ENCODE measurements around the gene PNMT. TPM values are rescaled to one million over a fixed set of nuclear protein-coding genes. Genes with fewer than 3 reads are reported as not detected.

PNMT gene
- total and polyA plus RNA-seq, 2 of the 13 experiments (the other 11 are each of a cell fraction or from before 2014, with no cell fraction given), result 0.25 TPM; not detected in 1

- TF ChIP-seq HMGA1 (CRISPR knock-in tag; conservative IDR thresholded peaks at IDR 0.05) (no peak), IRF1 (CRISPR knock-in tag; IDR thresholded peaks at IDR 0.05; ENCODE audit: low read depth) (no peak), SNAPC5 (CRISPR knock-in tag; IDR thresholded peaks at IDR 0.05; ENCODE audit: borderline replicate concordance) (no peak), YEATS2 (CRISPR knock-in tag; IDR thresholded peaks at IDR 0.05; ENCODE audit: borderline replicate concordance) (peak; percentile 76; the same call in 1 of the 2 replicates), GFI1 (CRISPR knock-in tag; IDR thresholded peaks at IDR 0.05; ENCODE audit: borderline replicate concordance) (peak; percentile 28; the same call in 1 of the 2 replicates), ARID5B (CRISPR knock-in tag; IDR thresholded peaks at IDR 0.05) (peak; percentile 67), ZMYM2 (CRISPR knock-in tag; IDR thresholded peaks at IDR 0.05) (no peak), SRY (CRISPR knock-in tag; IDR thresholded peaks at IDR 0.05) (peak; percentile 65; the same call in 1 of the 2 replicates), SP1 (IDR thresholded peaks at IDR 0.05) (no peak), SP1 (CRISPR knock-in tag; IDR thresholded peaks at IDR 0.05) (peak; percentile 69), MTF2 (CRISPR knock-in tag; IDR thresholded peaks at IDR 0.05; ENCODE audit: borderline replicate concordance) (no peak), NAIF1 (CRISPR knock-in tag; IDR thresholded peaks at IDR 0.05; ENCODE audit: borderline replicate concordance) (no peak), NR2F6 (IDR thresholded peaks at IDR 0.05) (0 out of 2 replicates have a peak, but pooled peaks have one; percentile 21), NR2F6 (CRISPR knock-in tag; IDR thresholded peaks at IDR 0.05) (peak; percentile 50; the same call in 1 of the 2 replicates), MTA1 (CRISPR knock-in tag; IDR thresholded peaks at IDR 0.05; ENCODE audit: borderline replicate concordance) (no peak)
- TF ChIP-seq, protein P1, sequence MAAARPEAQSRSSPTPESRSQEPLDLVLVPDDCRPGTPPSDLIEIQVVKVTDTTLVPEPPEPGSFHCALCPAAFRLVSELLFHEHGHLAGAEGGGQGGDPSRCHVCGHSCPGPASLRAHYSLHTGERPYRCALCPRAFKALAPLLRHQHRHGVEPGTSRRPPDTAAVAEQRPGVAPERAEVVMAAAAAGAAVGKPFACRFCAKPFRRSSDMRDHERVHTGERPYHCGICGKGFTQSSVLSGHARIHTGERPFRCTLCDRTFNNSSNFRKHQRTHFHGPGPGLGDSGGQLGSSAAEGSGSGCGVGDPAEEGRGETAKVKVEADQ (CRISPR knock-in tag; IDR thresholded peaks at IDR 0.05; ENCODE audit: borderline replicate concordance), result no peak
- TF ChIP-seq, protein P2, sequence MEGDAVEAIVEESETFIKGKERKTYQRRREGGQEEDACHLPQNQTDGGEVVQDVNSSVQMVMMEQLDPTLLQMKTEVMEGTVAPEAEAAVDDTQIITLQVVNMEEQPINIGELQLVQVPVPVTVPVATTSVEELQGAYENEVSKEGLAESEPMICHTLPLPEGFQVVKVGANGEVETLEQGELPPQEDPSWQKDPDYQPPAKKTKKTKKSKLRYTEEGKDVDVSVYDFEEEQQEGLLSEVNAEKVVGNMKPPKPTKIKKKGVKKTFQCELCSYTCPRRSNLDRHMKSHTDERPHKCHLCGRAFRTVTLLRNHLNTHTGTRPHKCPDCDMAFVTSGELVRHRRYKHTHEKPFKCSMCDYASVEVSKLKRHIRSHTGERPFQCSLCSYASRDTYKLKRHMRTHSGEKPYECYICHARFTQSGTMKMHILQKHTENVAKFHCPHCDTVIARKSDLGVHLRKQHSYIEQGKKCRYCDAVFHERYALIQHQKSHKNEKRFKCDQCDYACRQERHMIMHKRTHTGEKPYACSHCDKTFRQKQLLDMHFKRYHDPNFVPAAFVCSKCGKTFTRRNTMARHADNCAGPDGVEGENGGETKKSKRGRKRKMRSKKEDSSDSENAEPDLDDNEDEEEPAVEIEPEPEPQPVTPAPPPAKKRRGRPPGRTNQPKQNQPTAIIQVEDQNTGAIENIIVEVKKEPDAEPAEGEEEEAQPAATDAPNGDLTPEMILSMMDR (CRISPR knock-in tag; IDR thresholded peaks at IDR 0.05), result peak; percentile 100
- TF ChIP-seq, protein P3, sequence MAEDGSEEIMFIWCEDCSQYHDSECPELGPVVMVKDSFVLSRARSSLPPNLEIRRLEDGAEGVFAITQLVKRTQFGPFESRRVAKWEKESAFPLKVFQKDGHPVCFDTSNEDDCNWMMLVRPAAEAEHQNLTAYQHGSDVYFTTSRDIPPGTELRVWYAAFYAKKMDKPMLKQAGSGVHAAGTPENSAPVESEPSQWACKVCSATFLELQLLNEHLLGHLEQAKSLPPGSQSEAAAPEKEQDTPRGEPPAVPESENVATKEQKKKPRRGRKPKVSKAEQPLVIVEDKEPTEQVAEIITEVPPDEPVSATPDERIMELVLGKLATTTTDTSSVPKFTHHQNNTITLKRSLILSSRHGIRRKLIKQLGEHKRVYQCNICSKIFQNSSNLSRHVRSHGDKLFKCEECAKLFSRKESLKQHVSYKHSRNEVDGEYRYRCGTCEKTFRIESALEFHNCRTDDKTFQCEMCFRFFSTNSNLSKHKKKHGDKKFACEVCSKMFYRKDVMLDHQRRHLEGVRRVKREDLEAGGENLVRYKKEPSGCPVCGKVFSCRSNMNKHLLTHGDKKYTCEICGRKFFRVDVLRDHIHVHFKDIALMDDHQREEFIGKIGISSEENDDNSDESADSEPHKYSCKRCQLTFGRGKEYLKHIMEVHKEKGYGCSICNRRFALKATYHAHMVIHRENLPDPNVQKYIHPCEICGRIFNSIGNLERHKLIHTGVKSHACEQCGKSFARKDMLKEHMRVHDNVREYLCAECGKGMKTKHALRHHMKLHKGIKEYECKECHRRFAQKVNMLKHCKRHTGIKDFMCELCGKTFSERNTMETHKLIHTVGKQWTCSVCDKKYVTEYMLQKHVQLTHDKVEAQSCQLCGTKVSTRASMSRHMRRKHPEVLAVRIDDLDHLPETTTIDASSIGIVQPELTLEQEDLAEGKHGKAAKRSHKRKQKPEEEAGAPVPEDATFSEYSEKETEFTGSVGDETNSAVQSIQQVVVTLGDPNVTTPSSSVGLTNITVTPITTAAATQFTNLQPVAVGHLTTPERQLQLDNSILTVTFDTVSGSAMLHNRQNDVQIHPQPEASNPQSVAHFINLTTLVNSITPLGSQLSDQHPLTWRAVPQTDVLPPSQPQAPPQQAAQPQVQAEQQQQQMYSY (CRISPR knock-in tag; IDR thresholded peaks at IDR 0.05), result no peak
These were observed 46.5 kb upstream of the PNMT start (continued) for GRCh38 chr17:39621523-39622379.
